Embryonic facial prominence (tissue), 1 donor: ENCODE data around the gene BACH2.
"Not testable (repeated sequence)": the region's sequence is repeated elsewhere in the genome, so short reads cannot be mapped to it uniquely, and the experiment has no call there.

Experiments
- DNase-seq: peaks from one replicate; pipeline ENCODE4 v3.0.0-alpha.2; 2016; ENCODE audit errors: extremely low spot score

BACH2 gene

DNA sequence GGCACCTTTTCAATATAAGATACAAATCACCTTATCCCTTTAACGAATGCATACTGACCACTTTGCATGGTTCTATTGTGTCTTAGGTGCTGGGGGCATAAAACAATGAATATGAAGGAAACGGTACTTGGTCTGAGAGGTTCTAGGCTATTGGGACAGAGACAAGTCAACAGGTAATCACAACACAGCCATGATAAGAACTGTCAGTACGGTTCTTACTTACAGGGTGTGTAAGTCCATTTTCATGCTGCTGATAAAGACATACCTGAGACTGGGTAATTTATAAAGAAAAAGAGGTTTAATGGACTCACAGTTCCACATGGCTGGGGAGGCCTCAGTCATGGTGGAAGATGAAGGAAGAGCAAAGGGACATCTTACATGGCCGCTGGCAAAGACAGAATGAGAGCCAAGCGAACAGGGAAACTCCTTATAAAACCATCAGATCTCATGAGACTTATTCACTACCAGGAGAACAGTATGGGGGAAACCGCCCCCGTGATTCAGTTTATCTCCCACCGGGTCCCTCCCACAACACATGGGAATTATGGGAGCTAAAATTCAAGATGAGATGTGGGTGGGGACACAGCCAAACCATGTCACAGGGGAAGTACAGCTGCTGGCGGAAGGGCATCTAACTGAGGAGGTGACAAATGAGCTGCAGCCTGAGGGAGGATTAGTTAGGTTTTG, 325.2 kb downstream of the BACH2 start:
- DNase-seq = not testable (repeated sequence)

GRCh38 chr6:89970609-89971337, 325.9 kb downstream of the BACH2 start:
- DNase-seq = peak; percentile 83

GRCh38 chr6:89970072-89970471, 326.6 kb downstream of the BACH2 start:
- no peak for DNase-seq

- no peak for DNase-seq
These were observed 329.7 kb downstream of the BACH2 start for GRCh38 chr6:89966913-89967312.

DNA sequence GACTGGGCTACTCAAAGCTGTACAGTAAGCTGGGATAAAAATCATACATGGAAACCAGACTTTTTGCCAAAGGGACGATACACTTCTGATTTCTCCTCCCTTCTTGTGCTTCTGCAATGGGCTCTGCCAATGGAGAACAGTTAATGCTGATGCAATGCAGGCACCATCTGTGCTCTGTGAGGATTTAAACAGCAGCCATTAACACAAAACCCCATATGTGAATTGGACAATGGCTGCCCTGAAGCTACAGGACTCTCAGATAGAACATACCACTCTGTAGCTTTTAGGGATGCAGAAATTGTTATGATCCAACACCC, 330.5 kb downstream of the BACH2 start:
- DNase-seq = no peak

DNA sequence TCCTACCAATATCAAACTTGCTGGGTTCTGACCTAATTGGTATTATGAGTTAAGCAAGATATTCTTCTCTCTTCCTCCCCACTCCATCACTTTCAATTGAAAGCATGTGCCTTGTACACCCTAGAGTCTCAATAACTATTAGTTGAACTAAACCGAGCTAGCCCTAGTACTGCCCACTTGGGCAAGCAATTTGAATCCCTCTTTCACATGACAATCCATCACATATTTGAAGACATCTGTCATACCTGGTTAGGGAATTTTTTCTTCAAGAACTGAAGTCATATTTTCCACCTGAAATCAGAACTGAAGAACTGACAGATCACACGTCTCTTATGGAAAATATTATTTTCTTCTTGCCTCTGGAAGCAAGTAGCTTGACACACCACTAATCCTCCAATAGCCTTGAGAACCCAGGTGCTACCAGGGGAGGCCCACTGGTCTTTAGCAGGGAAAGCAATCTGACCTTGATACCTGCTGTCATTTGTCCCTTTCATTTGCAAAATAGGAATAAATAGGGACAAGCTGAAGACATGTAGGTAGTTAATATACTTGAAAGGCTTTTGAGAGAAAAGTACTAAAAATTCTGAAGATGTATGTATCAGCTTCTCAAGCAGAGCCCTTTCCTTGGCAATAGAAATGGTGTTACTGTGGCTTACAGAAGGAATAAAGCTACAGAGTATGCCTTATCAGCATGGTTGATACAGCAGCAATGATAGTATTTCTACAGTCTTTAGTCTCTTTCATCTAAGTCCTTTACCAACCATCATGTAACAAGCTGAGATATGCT, 331.0 kb downstream of the BACH2 start:
- no peak for DNase-seq

GRCh38 chr6:89963391-89963790, 333.3 kb downstream of the BACH2 start:
- DNase-seq = no peak

- no peak for DNase-seq
These were observed 335.2 kb downstream of the BACH2 start for GRCh38 chr6:89961481-89961880.

DNA sequence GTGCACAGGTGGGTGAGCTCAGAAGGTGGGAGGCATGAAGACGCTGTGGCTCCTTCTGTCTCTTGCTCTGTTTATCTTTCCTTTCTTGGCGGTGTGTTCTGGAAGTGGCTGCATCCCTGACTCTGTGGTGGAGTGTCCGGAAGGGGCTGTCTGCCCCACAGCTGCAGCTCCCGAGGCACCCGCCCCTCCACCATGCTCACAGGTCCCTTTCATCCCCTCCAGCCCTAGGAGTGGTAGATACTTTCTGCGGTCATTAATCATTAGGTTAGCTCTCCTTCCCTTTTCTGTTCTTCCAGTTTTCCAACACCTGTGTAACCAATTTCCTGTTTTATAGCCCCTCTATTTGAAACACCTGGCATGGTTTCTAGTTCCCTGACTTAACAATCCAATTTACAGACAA, 336.8 kb downstream of the BACH2 start:
- DNase-seq = no peak

DNA sequence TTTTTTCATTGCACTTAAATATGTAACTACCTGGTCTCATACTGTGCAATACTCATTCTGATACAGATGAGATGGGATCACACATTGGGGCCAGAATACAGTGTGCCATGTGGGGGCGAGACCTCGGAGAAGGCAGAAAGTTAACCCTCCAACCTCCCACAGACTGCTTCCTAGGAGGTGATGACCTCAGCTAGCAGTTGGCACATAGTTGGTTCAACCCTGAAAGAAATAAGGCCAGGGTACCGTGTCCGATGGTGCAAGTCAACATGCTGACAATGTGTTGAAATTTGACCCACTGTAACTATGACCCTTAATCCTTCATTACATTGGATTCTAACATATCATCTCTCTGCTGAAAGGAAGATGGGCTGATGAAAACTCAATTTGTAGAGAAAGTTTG, 340.5 kb downstream of the BACH2 start:
- no peak for DNase-seq

- DNase-seq = no peak
These were observed 341.3 kb downstream of the BACH2 start for GRCh38 chr6:89955364-89955763.

GRCh38 chr6:89954721-89955148, 341.9 kb downstream of the BACH2 start:
- DNase-seq = no peak

DNA sequence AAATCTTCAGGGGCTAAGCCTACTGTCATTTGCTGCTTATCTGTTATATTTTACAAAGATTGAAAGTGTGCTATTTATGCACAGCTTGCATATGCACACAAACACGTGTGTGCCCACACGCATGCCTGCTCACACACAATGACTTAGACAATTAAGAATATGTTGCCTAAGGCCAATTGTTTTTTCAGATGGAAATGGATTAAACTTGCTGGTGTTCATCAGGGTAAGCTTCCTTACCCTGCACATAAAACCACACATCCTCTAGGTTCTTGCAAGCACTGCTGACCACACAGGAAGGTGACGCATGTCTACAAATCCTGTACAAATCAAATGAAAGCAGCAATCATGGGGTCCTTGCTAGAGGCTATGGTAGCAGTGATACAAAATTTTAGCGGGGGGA, 344.0 kb downstream of the BACH2 start:
- DNase-seq = no peak

GRCh38 chr6:89952105-89952671, 344.5 kb downstream of the BACH2 start:
- no peak for DNase-seq

DNA sequence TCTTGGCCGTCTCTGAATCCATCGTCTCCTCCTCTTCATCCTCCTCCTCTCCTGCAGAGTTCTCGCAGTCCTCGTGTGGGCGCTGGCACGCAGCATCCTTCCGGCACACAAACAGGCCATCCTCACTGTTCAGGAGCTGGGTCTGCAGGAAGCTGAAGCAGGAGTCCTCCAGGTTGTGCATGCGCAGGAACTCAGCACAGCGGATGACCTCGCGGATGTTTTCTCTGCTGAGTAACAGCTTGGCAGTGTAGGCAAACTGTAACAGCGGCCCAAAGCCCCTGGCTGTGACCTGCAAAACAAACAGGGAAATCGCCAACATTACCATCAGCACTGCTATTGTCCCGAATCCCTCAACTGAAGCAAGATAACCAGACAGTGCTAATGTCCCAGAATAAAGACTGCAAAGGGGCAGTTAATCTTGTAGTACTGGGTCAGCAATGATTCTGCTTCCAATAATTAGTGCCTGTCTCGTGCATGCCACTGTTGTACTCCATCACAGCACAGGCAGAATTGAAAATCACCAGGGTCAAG, 345.0 kb downstream of the BACH2 start:
- DNase-seq = no peak

DNA sequence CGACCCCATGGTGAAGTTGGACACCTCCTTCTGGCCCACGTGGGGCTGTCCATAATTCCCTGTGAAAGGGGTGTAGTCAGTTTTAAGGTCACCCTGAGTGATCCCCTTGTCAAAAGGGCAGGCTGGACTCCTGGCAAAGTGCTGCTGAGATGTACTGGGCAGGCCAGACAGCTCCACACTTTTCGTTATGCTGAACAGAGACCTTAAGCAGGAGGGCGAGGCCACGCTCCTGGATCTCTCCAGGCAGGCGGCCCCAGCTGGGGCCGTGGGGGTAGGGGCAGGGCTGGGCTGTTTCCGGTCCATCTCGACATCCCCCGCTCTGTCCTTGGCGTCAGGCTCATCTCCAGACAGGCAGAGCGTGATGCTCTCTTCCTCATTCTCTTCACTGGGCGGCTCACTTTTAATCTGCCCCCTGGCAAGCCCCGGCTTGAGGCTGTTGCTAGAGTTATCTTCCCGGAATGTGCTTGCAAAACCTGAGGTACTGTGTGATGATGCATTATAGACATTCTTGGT, 345.7 kb downstream of the BACH2 start:
- no peak for DNase-seq

DNA sequence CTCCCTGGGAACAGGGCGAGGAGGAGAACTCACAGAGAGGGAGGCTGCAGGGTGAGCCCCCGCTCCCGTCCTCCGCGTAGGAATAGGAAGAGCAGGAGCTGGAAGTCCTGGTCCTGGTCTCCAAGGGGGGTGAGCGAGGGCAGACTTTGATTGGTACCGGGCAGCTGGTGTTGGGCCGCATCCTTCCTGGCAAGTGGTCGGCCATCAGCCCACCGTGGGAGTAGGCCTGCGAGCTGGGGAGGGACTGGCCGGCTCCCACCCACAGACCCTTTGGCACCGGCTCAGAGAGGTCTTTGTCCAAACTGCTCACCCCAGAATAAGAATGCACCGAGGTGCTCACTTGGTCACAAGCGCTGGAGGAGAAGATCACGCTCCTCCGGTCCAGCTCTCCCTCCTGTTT, 346.2 kb downstream of the BACH2 start:
- no peak for DNase-seq

- DNase-seq = no peak
These were observed 347.8 kb downstream of the BACH2 start for GRCh38 chr6:89948876-89949275.

DNA sequence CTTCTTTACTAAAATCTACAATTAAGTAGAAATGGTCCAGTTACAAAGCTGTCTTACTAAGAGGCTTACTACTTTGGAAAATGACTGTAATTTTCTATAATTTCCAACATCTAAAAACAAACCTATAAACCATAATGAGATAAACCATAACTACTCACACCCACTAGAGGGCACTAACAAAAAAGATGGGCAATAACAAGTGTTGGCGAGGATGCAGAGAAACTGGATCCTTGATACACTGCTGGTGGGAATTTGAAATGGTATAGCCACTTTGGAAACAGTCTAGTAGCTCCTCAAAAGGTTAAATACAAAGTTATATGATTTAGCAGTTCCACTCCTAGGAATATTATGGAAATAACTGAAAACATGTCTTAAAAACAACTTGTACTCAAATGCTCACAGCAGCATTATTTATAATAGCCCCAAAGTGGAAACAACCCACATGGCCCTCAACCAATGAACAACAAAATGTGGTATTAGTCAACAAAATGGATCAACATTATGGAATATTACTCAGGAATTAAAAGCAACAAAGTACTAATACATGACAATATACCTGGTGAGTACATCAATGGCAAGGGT, 351.7 kb downstream of the BACH2 start:
- DNase-seq = no peak

DNA sequence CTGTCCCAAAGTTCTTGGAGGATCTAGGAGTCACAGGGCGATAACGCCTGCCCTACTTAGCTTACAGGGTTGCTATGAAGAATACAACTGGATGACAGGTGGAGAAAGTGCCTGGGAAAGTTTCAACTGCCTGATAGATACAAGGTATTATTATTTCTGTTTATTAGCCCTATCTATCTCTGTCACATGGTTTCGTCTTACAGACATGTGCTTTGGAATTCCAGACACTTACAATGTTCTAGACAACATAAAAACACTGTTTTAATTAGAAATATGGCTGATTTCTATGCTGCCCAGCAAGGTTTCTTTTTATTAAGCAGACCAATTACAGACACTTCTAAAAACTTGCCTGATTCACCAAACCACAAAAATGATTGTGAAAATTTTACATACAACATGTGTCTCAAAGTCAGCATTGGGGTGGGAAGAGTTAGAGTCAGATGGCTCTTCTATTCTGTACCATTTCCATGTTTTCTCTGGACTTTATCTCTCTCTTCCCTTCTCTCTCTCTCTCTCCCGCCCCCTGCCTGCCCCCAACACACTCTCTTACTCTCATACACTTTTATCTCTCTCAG, 352.4 kb downstream of the BACH2 start:
- no peak for DNase-seq

DNA sequence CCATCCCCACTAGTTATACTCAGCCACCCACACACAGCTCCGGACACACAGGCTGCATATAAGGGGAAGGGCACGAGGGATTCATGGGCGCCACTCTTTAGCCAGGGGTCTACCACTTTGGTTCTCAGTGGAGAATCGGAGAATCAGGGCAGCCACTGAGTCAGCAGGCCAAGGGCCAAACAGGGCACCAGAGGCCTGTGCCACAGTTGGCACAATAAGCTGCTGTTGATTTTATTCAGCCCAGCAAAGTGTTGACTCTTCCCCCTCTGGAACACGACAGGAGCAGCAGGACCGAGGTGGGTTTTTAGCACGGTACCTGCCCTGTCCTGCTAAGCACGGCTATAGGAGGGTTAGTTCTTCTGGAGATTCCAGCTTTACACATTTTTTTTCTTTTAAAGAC, 354.0 kb downstream of the BACH2 start:
- DNase-seq = no peak
